SK-N-SH treated with all-trans-retinoic acid at 6 μM for 48 hours (cell line): ENCODE data around the gene TEKT5.

ENCODE experiments used
- ATAC-seq: fragments of 200-7000 bp; cut with Tn5 transposase; 3 replicates; pipeline ENCODE4 v1.9.1; 2020; ENCODE audit warnings: mild to moderate bottlenecking, moderate library complexity
- ARNTL ChIP-seq: fragments of 450-650 bp; formaldehyde crosslinking; IDR thresholded peaks from 2 replicates; pipeline ENCODE4 v1.5.0; 2020; ENCODE audit warnings: low read depth, mild to moderate bottlenecking, moderate library complexity, borderline replicate concordance
- CSDC2 ChIP-seq: fragments of 250-450 bp; sonication (Bioruptor Pico); IDR thresholded peaks from 2 replicates; pipeline ENCODE4 v1.5.0; 2020; ENCODE audit warnings: mild to moderate bottlenecking, moderate library complexity
- ESRRG ChIP-seq: fragments of 250-450 bp; sonication (Bioruptor Pico); IDR thresholded peaks from 2 replicates; pipeline ENCODE4 v1.6.1; 2021; ENCODE audit warnings: mild to moderate bottlenecking
- GLIS3 ChIP-seq: fragments of 250-450 bp; sonication (Bioruptor Pico); IDR thresholded peaks from 2 replicates; pipeline ENCODE4 v1.5.0; 2020; ENCODE audit warnings: mild to moderate bottlenecking, moderate library complexity
- ISL1 ChIP-seq: fragments of 250-450 bp; sonication (Bioruptor Pico); IDR thresholded peaks from 2 replicates; pipeline ENCODE4 v2.1.2; 2022; ENCODE audit warnings: mild to moderate bottlenecking, moderate library complexity
- OSR1 ChIP-seq: fragments of 250-450 bp; sonication (Bioruptor Pico); IDR thresholded peaks from 2 replicates; pipeline ENCODE4 v1.8.0; 2022; ENCODE audit warnings: moderate library complexity, mild to moderate bottlenecking, inconsistent platforms
- PPARA ChIP-seq: fragments of 250-450 bp; sonication (Bioruptor Pico); IDR thresholded peaks from 2 replicates; pipeline ENCODE4 v1.5.0; 2020; ENCODE audit warnings: mild to moderate bottlenecking, borderline replicate concordance
- RARB ChIP-seq: fragments of 250-450 bp; sonication (Bioruptor Pico); IDR thresholded peaks from 2 replicates; pipeline ENCODE4 v1.8.0; 2021; ENCODE audit warnings: mild to moderate bottlenecking, moderate library complexity
- SNAI2 ChIP-seq: fragments of 250-450 bp; sonication (Bioruptor Pico); IDR thresholded peaks from 2 replicates; pipeline ENCODE4 v1.5.0; 2020; ENCODE audit warnings: mild to moderate bottlenecking, moderate library complexity
- TCF4 ChIP-seq: fragments of 250-450 bp; sonication (Bioruptor Pico); IDR thresholded peaks from 2 replicates; pipeline ENCODE4 v1.8.0; 2021; ENCODE audit warnings: mild to moderate bottlenecking, moderate library complexity, borderline replicate concordance
- TOX ChIP-seq: fragments of 250-450 bp; sonication (Bioruptor Pico); IDR thresholded peaks from 2 replicates; pipeline ENCODE4 v1.8.0; 2021; ENCODE audit warnings: mild to moderate bottlenecking, moderate library complexity, borderline replicate concordance
- ZC3H10 ChIP-seq: fragments of 250-450 bp; sonication (Bioruptor Pico); IDR thresholded peaks from 2 replicates; pipeline ENCODE4 v1.5.1; 2021; ENCODE audit warnings: mild to moderate bottlenecking, moderate library complexity
- ZFP3 ChIP-seq: fragments of 250-450 bp; sonication (Bioruptor Pico); IDR thresholded peaks from 2 replicates; pipeline ENCODE4 v1.5.0; 2020; ENCODE audit warnings: mild to moderate bottlenecking, moderate library complexity
- ZFP30 ChIP-seq: fragments of 450-650 bp; formaldehyde crosslinking; IDR thresholded peaks from 2 replicates; pipeline ENCODE4 v1.5.0; 2022; ENCODE audit warnings: mild to moderate bottlenecking, moderate library complexity
- ZNF565 ChIP-seq: fragments of 450-650 bp; formaldehyde crosslinking; conservative IDR thresholded peaks from 2 replicates; pipeline ENCODE4 v1.5.0; 2020; ENCODE audit warnings: low read depth, mild to moderate bottlenecking, moderate library complexity
- ZNF70 ChIP-seq: fragments of 450-650 bp; formaldehyde crosslinking; IDR thresholded peaks from 2 replicates; pipeline ENCODE4 v1.5.0; 2020; ENCODE audit warnings: mild to moderate bottlenecking, moderate library complexity
- ZNF8 ChIP-seq: fragments of 450-650 bp; formaldehyde crosslinking; IDR thresholded peaks from 2 replicates; pipeline ENCODE4 v1.5.0; 2020; ENCODE audit warnings: mild to moderate bottlenecking, moderate library complexity
- TF ChIP-seq, protein P1 (sequence below): fragments of 250-450 bp; sonication (Bioruptor Pico); IDR thresholded peaks from 2 replicates; pipeline ENCODE4 v1.5.1; 2020; ENCODE audit warnings: low read depth, mild to moderate bottlenecking, moderate library complexity
- TF ChIP-seq, protein P2 (sequence below): fragments of 250-450 bp; sonication (Bioruptor Pico); IDR thresholded peaks from 2 replicates; pipeline ENCODE4 v1.8.0; 2020; ENCODE audit warnings: mild to moderate bottlenecking, moderate library complexity, borderline replicate concordance
- TF ChIP-seq, protein P3 (sequence below): fragments of 250-450 bp; sonication (Bioruptor Pico); IDR thresholded peaks from 2 replicates; pipeline ENCODE4 v1.5.1; 2021; ENCODE audit warnings: mild to moderate bottlenecking, moderate library complexity
- TF ChIP-seq, protein P4 (sequence below): fragments of 250-450 bp; sonication (Bioruptor Pico); IDR thresholded peaks from 2 replicates; pipeline ENCODE4 v1.8.0; 2021; ENCODE audit warnings: low read depth, mild to moderate bottlenecking, moderate library complexity, borderline replicate concordance

TEKT5 gene

GRCh38 chr16:10607157-10607556, 87.6 kb downstream of the TEKT5 start (continued):
- TF ChIP-seq, protein P1, sequence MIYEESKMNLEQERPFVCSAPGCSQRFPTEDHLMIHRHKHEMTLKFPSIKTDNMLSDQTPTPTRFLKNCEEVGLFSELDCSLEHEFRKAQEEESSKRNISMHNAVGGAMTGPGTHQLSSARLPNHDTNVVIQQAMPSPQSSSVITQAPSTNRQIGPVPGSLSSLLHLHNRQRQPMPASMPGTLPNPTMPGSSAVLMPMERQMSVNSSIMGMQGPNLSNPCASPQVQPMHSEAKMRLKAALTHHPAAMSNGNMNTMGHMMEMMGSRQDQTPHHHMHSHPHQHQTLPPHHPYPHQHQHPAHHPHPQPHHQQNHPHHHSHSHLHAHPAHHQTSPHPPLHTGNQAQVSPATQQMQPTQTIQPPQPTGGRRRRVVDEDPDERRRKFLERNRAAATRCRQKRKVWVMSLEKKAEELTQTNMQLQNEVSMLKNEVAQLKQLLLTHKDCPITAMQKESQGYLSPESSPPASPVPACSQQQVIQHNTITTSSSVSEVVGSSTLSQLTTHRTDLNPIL (CRISPR knock-in tag), result no peak
- TF ChIP-seq ESRRG (no peak), OSR1 (CRISPR knock-in tag) (no peak), CSDC2 (no peak)
- TF ChIP-seq, all 23 proteins: peak for 0

DNA sequence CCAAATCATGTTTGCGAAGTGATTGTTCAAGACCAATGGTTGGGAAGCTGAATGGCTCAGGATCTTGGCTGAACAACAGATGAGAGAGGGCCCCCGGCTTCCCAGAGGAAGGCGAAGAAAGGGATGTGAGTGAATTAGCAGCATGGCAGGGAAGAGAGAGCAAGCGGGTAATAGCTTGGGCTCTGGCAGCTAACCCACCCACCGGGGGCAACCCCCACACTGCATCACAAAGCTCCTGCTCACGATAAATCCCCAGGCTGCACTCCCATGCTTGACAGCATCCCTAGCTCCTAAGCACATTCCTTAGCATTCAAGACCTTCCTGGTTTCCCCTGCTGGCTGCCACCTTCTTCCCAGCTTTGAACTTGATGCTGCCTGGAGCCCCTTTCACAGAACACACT, 88.1 kb downstream of the TEKT5 start:
- no peak for ATAC-seq
- TF ChIP-seq PPARA (CRISPR knock-in tag), result no peak
- no peak for TF ChIP-seq CSDC2
- no peak for TF ChIP-seq ZNF70
- TF ChIP-seq, protein P2, sequence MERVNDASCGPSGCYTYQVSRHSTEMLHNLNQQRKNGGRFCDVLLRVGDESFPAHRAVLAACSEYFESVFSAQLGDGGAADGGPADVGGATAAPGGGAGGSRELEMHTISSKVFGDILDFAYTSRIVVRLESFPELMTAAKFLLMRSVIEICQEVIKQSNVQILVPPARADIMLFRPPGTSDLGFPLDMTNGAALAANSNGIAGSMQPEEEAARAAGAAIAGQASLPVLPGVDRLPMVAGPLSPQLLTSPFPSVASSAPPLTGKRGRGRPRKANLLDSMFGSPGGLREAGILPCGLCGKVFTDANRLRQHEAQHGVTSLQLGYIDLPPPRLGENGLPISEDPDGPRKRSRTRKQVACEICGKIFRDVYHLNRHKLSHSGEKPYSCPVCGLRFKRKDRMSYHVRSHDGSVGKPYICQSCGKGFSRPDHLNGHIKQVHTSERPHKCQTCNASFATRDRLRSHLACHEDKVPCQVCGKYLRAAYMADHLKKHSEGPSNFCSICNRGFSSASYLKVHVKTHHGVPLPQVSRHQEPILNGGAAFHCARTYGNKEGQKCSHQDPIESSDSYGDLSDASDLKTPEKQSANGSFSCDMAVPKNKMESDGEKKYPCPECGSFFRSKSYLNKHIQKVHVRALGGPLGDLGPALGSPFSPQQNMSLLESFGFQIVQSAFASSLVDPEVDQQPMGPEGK (CRISPR knock-in tag), result no peak

GRCh38 chr16:10605636-10606035, 89.1 kb downstream of the TEKT5 start:
- TF ChIP-seq TOX (CRISPR knock-in tag) (no peak), ZNF565 (CRISPR knock-in tag) (no peak), ESRRG (no peak), OSR1 (CRISPR knock-in tag) (no peak), ZC3H10 (CRISPR knock-in tag) (no peak), ZFP30 (no peak), CSDC2 (no peak), ZNF70 (no peak)
- TF ChIP-seq, protein P3, sequence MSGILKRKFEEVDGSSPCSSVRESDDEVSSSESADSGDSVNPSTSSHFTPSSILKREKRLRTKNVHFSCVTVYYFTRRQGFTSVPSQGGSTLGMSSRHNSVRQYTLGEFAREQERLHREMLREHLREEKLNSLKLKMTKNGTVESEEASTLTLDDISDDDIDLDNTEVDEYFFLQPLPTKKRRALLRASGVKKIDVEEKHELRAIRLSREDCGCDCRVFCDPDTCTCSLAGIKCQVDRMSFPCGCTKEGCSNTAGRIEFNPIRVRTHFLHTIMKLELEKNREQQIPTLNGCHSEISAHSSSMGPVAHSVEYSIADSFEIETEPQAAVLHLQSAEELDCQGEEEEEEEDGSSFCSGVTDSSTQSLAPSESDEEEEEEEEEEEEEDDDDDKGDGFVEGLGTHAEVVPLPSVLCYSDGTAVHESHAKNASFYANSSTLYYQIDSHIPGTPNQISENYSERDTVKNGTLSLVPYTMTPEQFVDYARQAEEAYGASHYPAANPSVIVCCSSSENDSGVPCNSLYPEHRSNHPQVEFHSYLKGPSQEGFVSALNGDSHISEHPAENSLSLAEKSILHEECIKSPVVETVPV (CRISPR knock-in tag), result no peak
- no peak for ATAC-seq

GRCh38 chr16:10601444-10602408, 93.0 kb downstream of the TEKT5 start:
- ATAC-seq, result peak; percentile 59
- TF ChIP-seq GLIS3 (CRISPR knock-in tag) (no peak), ISL1 (CRISPR knock-in tag) (0 out of 2 replicates have a peak, but pooled peaks have one; percentile 8), CSDC2 (no peak)

- ATAC-seq, result peak; percentile 32
Measured at GRCh38 chr16:10600782-10601443, 93.8 kb downstream of the TEKT5 start.

DNA sequence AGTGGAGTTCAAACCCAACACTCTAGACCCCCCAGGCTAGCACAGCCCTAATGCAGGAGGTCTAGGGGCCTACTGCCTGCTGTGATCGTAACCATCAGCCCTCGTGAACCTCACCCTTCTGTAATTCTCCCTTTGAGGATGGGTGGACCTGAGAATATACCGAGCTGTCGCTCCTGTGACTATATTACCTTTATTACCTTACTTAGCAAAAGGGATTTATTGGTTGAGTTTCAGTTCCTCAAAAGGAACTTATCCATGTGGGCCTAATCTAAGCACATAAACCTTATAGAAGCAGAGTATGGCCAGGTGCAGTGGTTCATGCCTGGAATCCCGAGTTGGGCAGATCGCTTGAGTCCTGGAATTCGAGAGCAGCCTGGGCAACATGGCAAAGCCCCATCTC, 95.1 kb downstream of the TEKT5 start:
- ATAC-seq, result no peak
- TF ChIP-seq ISL1 (CRISPR knock-in tag) (no peak), CSDC2 (no peak), PPARA (CRISPR knock-in tag) (no peak), TOX (CRISPR knock-in tag) (no peak), ZNF8 (CRISPR knock-in tag) (no peak), ZC3H10 (CRISPR knock-in tag) (no peak), ARNTL (CRISPR knock-in tag) (no peak), ZNF70 (no peak)
- TF ChIP-seq, protein P3 (CRISPR knock-in tag), result no peak
- TF ChIP-seq, protein P4, sequence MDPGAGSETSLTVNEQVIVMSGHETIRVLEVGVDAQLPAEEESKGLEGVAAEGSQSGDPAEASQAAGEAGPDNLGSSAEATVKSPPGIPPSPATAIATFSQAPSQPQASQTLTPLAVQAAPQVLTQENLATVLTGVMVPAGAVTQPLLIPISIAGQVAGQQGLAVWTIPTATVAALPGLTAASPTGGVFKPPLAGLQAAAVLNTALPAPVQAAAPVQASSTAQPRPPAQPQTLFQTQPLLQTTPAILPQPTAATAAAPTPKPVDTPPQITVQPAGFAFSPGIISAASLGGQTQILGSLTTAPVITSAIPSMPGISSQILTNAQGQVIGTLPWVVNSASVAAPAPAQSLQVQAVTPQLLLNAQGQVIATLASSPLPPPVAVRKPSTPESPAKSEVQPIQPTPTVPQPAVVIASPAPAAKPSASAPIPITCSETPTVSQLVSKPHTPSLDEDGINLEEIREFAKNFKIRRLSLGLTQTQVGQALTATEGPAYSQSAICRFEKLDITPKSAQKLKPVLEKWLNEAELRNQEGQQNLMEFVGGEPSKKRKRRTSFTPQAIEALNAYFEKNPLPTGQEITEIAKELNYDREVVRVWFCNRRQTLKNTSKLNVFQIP, result no peak
- TF ChIP-seq, protein P2 (CRISPR knock-in tag), result no peak

More at GRCh38 chr16:10600782-10601443, 93.8 kb downstream of the TEKT5 start:
- TF ChIP-seq TCF4 (CRISPR knock-in tag) (no peak), RARB (CRISPR knock-in tag) (no peak), OSR1 (CRISPR knock-in tag) (no peak), TOX (CRISPR knock-in tag) (no peak), ZNF70 (no peak), ZNF565 (CRISPR knock-in tag) (no peak), SNAI2 (CRISPR knock-in tag) (no peak), ARNTL (CRISPR knock-in tag) (no peak), CSDC2 (no peak), ZFP3 (CRISPR knock-in tag) (no peak), GLIS3 (CRISPR knock-in tag) (no peak)
